Peyer's patch (tissue), 4 donors: ENCODE measurements around the gene LRRC1. TPM values are rescaled to one million over a fixed set of nuclear protein-coding genes. Genes with fewer than 3 reads are reported as not detected.

Experiments used
- DNase-seq, 3 donors: peaks; one replicate each; pipeline ENCODE4 v3.0.0-alpha.2; 2017 to 2019
- H3K27ac ChIP-seq, 4 donors: fragments of 200-600 bp; sonication (generic); one replicate each; pipeline ENCODE4 v1.5.1; 2016 to 2019
- H3K27me3 ChIP-seq, 2 donors: fragments of 200-600 bp; sonication (generic); one replicate each; pipeline ENCODE4 v1.5.1; 2019
- H3K36me3 ChIP-seq, 3 donors: fragments of 200-600 bp; sonication (generic); one replicate each; pipeline ENCODE4 v1.5.1; 2016 to 2019
- H3K4me1 ChIP-seq, 4 donors: fragments of 200-600 bp; sonication (generic); one replicate each; pipeline ENCODE4 v1.5.1; 2016 to 2019
- H3K4me3 ChIP-seq, 4 donors: fragments of 200-600 bp; sonication (generic); 1 replicate in 3 of 4; 2 replicates in 1 of 4; pipeline ENCODE4 v1.5.1; 2016 to 2019; ENCODE audit warnings: mild to moderate bottlenecking in 1 of 4
- H3K9me3 ChIP-seq, 4 donors: fragments of 200-600 bp; sonication (generic); one replicate each; pipeline ENCODE4 v1.5.1; 2016 to 2019; ENCODE audit warnings: mild to moderate bottlenecking in 1 of 4
- POLR2A ChIP-seq, 2 donors: fragments of 450-650 bp; IDR thresholded peaks; one replicate each; pipeline ENCODE4 v1.5.1; 2017; ENCODE audit warnings: antibody characterized with exemption in 2 of 2, mild to moderate bottlenecking in 2 of 2, moderate library complexity in 2 of 2
- total RNA-seq, 4 donors: library from RNA; depleted of rRNA; stranded (reverse); fragments of >200 nt; gene quantifications; one replicate each; pipeline ENCODE4 v1.1.0, GENCODE V29; 2016
- TF ChIP-seq, protein P1 (sequence below), 6 experiments: fragments of 450-650 bp in 4 of 6; fragments of 200-600 bp in 2 of 6; sonication (generic) in 1 of 6; IDR thresholded peaks; one replicate each; pipeline ENCODE4 v1.5.1; 2017 to 2019; ENCODE audit warnings: antibody characterized with exemption in 6 of 6, mild to moderate bottlenecking in 3 of 6, moderate library complexity in 1 of 6

The LRRC1 gene
- total RNA-seq, 4 donors from 2014 or later = 37.1 to 63.6 (median 49.8) TPM

DNA sequence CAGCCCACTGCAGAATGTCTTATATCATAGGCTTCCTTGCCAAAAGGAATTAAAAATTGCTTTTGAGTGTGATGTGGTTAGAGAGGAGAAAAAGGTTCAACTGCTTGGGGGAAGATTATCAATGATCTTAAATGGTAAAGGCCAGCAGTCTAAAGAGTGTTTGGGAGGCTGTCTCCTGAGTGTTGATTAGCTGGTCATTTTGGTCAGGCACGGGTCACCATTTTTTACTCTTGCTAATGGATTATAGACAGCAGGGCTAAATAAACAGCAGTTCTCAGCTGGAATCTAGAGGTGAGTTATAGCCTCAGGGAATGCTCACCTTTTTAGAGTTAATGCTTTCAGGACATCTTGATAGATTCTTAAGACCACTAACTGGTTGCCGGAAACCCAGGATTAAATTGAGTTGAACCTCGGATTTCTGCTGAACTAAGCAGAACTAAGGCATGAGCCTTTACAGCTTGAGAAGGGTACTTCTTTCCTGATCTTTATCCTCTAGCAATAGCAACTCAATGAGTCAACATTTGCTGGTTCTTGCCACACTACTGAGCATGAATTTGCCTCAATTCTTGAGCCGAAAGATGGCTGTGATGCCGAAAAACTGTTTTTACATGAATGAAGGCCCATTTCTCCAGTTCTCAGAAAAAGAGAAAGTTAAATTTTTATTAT is 120.4 kb downstream of the LRRC1 start:
- Histone ChIP-seq H3K4me1 (no peaks in the 10 kb centered on the region), H3K9me3 (no peaks in the 10 kb centered on the region), H3K4me3 (no peak overlapping the region), H3K27ac (no peak overlapping the region), H3K36me3 (peaks cover 0 to 26% (median 0%) of the 10 kb centered on the region in 3 donors), H3K27me3 (no peaks in the 10 kb centered on the region)
- DNase-seq = no peak
- TF ChIP-seq, protein P1, sequence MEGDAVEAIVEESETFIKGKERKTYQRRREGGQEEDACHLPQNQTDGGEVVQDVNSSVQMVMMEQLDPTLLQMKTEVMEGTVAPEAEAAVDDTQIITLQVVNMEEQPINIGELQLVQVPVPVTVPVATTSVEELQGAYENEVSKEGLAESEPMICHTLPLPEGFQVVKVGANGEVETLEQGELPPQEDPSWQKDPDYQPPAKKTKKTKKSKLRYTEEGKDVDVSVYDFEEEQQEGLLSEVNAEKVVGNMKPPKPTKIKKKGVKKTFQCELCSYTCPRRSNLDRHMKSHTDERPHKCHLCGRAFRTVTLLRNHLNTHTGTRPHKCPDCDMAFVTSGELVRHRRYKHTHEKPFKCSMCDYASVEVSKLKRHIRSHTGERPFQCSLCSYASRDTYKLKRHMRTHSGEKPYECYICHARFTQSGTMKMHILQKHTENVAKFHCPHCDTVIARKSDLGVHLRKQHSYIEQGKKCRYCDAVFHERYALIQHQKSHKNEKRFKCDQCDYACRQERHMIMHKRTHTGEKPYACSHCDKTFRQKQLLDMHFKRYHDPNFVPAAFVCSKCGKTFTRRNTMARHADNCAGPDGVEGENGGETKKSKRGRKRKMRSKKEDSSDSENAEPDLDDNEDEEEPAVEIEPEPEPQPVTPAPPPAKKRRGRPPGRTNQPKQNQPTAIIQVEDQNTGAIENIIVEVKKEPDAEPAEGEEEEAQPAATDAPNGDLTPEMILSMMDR (IDR thresholded peaks at IDR 0.05) = no peak
- no peak for TF ChIP-seq POLR2A (IDR thresholded peaks at IDR 0.05)

GRCh38 chr6:53916804-53917463 is 122.1 kb downstream of the LRRC1 start:
- Histone ChIP-seq H3K27me3 (no peaks in the 10 kb centered on the region), H3K36me3 (peaks cover 0 to 42% (median 0%) of the 10 kb centered on the region in 3 donors), H3K9me3 (no peaks in the 10 kb centered on the region), H3K4me1 (no peaks in the 10 kb centered on the region), H3K27ac (no peak overlapping the region), H3K4me3 (no peak overlapping the region)
- no peak for DNase-seq
- TF ChIP-seq, protein P1 (IDR thresholded peaks at IDR 0.05) = no peak
- TF ChIP-seq POLR2A (IDR thresholded peaks at IDR 0.05) = no peak

- TF ChIP-seq POLR2A (IDR thresholded peaks at IDR 0.05) = no peak
- TF ChIP-seq, protein P1 (IDR thresholded peaks at IDR 0.05) = no peak
- Histone ChIP-seq H3K4me3 (no peak overlapping the region), H3K27me3 (no peaks in the 10 kb centered on the region), H3K9me3 (no peaks in the 10 kb centered on the region), H3K4me1 (no peaks in the 10 kb centered on the region), H3K27ac (no peak overlapping the region), H3K36me3 (peaks cover 0 to 45% (median 0%) of the 10 kb centered on the region in 3 donors)
- no peak for DNase-seq
Observed at GRCh38 chr6:53917464-53917842, 122.6 kb downstream of the LRRC1 start.

DNA sequence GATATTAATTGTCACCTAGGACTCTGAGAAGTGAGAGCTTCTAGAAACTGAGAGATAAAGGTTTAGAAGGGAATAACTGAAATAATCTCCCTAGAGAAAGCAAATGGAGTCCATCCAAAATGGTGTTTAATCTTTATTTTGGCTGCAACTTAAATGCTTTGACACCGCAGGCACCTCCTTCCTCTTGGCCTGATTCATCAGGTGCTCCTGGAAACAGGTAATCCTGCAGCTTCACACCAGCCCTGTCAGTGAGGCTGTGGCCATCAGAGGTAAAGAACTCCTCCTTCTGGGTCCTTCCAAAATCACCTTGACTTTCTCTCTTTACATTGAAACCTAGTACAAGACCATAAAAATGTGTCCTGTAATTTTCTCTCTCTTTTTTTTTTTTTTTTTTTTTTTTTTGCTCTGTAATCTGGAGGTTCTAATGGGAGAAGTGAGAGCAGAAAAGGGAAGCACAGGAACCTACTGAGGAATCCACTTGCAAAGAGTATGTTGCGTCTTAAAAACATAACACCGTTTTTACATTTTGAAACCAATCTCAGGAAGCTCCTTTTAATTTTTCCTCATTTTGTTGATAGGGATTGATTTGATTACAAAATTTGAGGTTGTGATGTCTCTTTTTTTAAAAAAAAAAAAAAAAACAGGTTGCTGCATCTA is 124.2 kb downstream of the LRRC1 start:
- no peaks in the 10 kb centered on the region for H3K27me3 ChIP-seq
- H3K9me3 ChIP-seq = no peaks in the 10 kb centered on the region
- no peak overlapping the region for H3K4me3 ChIP-seq
- TF ChIP-seq, protein P1 (IDR thresholded peaks at IDR 0.05) = no peak
- no peak for TF ChIP-seq POLR2A (IDR thresholded peaks at IDR 0.05)
- H3K36me3 ChIP-seq = peaks cover 0 to 51% (median 0%) of the 10 kb centered on the region in 3 donors
- H3K4me1 ChIP-seq = no peaks in the 10 kb centered on the region
- H3K27ac ChIP-seq = no peak overlapping the region
- no peak for DNase-seq

DNA sequence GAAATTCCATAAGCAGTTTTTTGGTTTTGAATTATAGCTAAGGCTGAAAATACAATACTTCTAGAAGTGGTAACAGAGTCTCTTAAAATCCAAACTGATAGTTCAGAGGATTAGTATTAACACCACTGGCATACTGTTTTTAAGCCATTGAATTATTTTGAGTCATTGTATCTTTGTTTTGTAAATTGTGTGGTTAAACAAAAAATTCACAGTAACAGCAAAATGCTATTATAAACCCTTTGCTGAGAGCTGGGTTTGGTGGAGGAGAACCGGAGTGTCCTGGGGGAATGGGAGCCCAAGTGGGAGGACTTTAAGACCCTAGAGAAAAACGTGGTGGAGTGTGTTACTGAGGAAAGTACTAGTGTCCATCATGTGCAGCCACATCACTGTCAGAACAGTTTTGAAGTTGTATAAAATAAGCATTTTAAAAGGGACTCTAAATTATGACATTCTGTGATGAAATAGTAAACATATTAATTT is 125.1 kb downstream of the LRRC1 start:
- H3K36me3 ChIP-seq = peaks cover 0 to 42% (median 0%) of the 10 kb centered on the region in 3 donors

GRCh38 chr6:53920881-53921280 is 126.1 kb downstream of the LRRC1 start:
- H3K27ac ChIP-seq = no peak overlapping the region
- H3K9me3 ChIP-seq = no peaks in the 10 kb centered on the region
- peaks cover 0 to 38% (median 0%) of the 10 kb centered on the region in 3 donors for H3K36me3 ChIP-seq
- no peaks in the 10 kb centered on the region for H3K4me1 ChIP-seq
- no peak for DNase-seq
- no peak for TF ChIP-seq POLR2A (IDR thresholded peaks at IDR 0.05)
- H3K27me3 ChIP-seq = no peaks in the 10 kb centered on the region
- no peak overlapping the region for H3K4me3 ChIP-seq

More for the DNA sequence above, 125.1 kb downstream of the LRRC1 start:
- Histone ChIP-seq H3K27ac (no peak overlapping the region), H3K9me3 (no peaks in the 10 kb centered on the region), H3K27me3 (no peaks in the 10 kb centered on the region), H3K4me1 (no peaks in the 10 kb centered on the region), H3K4me3 (no peak overlapping the region)
- DNase-seq = no peak
- TF ChIP-seq POLR2A (IDR thresholded peaks at IDR 0.05) = no peak
